OCI-LY3 (cell line): Measurements from ENCODE around the gene MYO16.

ENCODE experiments used
- H2AFZ ChIP-seq: fragments of 200-600, 300-600 bp; shearing (Covaris generic); 2 replicates; pipeline ENCODE4 v1.6.0; 2014; ENCODE audit warnings: antibody characterized with exemption, low read depth, low read length
- H3K27ac ChIP-seq: fragments of 200-600, 300-600 bp; sonication (generic); 2 replicates; pipeline ENCODE4 v1.5.1; 2014; ENCODE audit warnings: mild to moderate bottlenecking, low read length, moderate library complexity, mixed read lengths
- H3K27me3 ChIP-seq: fragments of 200-600, 300-600 bp; sonication (generic); 2 replicates; pipeline ENCODE4 v1.6.1; 2014; ENCODE audit warnings: low read depth, low read length, mixed read lengths
- H3K36me3 ChIP-seq: fragments of 200-600, 300-600 bp; sonication (generic); replicated peaks from 2 replicates; pipeline ENCODE3; 2014; ENCODE audit warnings: low read depth, low read length, mixed read lengths
- H3K4me1 ChIP-seq: fragments of 300-600, 200-600 bp; sonication (generic); 2 replicates; pipeline ENCODE4 v1.6.1; 2014; ENCODE audit warnings: low read length, mixed read lengths
- H3K4me2 ChIP-seq: fragments of 200-600, 300-600 bp; sonication (generic); 2 replicates; pipeline ENCODE4 v1.6.1; 2014; ENCODE audit warnings: low read length, mixed read lengths
- H3K4me3 ChIP-seq: fragments of 300-600, 200-600 bp; sonication (generic); 2 replicates; pipeline ENCODE4 v1.5.1; 2014; ENCODE audit warnings: antibody characterized with exemption, mild to moderate bottlenecking, low read length, moderate library complexity
- H3K79me2 ChIP-seq: fragments of 300-600, 200-600 bp; shearing (Covaris generic); 2 replicates; pipeline ENCODE4 v1.6.1; 2014; ENCODE audit warnings: mild to moderate bottlenecking, low read length, mixed read lengths
- H3K9ac ChIP-seq: fragments of 300-600, 200-600 bp; shearing (Covaris generic); 2 replicates; pipeline ENCODE4 v1.6.0; 2014; ENCODE audit warnings: mild to moderate bottlenecking, low read length, moderate library complexity
- H3K9me3 ChIP-seq: fragments of 200-600, 300-600 bp; shearing (Covaris generic); 2 replicates; pipeline ENCODE4 v1.6.1; 2014; ENCODE audit warnings: low read length, mixed read lengths; ENCODE audit not compliant: insufficient read depth
- H4K20me1 ChIP-seq: fragments of 200-600, 300-600 bp; sonication (generic); 2 replicates; pipeline ENCODE4 v1.6.1; 2016; ENCODE audit warnings: low read length, mixed read lengths; ENCODE audit not compliant: insufficient read depth
- EZH2phosphoT487 ChIP-seq: fragments of 200-600 bp; shearing (Covaris generic); IDR thresholded peaks from 2 replicates; pipeline ENCODE4 v1.6.1; 2018; ENCODE audit warnings: antibody characterized with exemption, mixed run types, low read depth
- TF ChIP-seq, protein P1 (sequence below): fragments of 200-600, 300-600 bp; sonication (generic); IDR thresholded peaks from 2 replicates; pipeline ENCODE4 v1.5.1; 2014; ENCODE audit warnings: antibody characterized with exemption, low read length, low read depth

MYO16 gene

DNA sequence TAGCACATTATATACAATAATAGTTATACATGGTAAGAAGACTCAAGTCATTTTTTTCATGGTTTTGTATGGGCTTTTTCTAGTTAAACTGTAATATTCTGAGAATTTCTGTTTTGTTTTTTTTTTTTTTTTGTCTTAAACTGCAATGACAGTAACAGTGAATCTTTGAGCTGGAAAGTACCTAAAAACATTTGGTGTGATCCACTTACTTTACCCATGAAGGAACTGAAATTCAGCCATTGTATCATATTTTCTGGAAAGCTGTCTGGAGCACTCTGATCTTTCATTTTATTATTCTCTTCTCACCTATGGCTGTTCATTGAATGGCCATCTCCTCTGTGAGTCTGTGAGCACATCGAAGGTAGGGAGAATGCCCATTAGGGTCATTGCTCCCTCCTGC lies 37.8 kb downstream of the MYO16 start:
- TF ChIP-seq, protein P1, sequence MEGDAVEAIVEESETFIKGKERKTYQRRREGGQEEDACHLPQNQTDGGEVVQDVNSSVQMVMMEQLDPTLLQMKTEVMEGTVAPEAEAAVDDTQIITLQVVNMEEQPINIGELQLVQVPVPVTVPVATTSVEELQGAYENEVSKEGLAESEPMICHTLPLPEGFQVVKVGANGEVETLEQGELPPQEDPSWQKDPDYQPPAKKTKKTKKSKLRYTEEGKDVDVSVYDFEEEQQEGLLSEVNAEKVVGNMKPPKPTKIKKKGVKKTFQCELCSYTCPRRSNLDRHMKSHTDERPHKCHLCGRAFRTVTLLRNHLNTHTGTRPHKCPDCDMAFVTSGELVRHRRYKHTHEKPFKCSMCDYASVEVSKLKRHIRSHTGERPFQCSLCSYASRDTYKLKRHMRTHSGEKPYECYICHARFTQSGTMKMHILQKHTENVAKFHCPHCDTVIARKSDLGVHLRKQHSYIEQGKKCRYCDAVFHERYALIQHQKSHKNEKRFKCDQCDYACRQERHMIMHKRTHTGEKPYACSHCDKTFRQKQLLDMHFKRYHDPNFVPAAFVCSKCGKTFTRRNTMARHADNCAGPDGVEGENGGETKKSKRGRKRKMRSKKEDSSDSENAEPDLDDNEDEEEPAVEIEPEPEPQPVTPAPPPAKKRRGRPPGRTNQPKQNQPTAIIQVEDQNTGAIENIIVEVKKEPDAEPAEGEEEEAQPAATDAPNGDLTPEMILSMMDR = no peak
- no peak for TF ChIP-seq EZH2phosphoT487
- no peaks in the 10 kb centered on the region for H4K20me1 ChIP-seq
- H2AFZ ChIP-seq = no peak overlapping the region
- H3K9ac ChIP-seq = no peak overlapping the region
- no peaks in the 10 kb centered on the region for H3K27me3 ChIP-seq
- no peaks in the 10 kb centered on the region for H3K4me1 ChIP-seq
- H3K4me2 ChIP-seq = no peak overlapping the region
- H3K27ac ChIP-seq = no peak overlapping the region
- H3K36me3 ChIP-seq = no peaks in the 10 kb centered on the region
- no peaks in the 10 kb centered on the region for H3K9me3 ChIP-seq
- no peak overlapping the region for H3K4me3 ChIP-seq
- H3K79me2 ChIP-seq = no peaks in the 10 kb centered on the region

DNA sequence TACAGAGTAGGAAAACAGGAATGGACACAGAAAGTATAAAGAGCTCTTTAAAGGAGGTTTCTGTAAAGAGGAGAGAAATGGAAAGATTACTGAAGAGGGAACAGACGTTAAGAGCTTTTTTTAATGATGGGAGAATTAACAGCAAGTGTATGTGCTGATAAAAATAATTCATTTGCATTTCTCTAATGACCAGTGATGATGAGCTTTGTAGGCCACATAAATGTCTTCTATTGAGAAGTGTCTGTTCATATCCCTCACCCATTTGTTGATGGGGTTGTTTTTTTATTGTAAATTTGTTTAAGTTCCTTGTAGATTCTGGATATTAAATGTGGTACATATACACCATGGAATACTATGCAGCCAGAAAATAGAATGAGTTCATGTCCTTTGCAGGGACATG lies 40.0 kb downstream of the MYO16 start:
- no peaks in the 10 kb centered on the region for H3K4me1 ChIP-seq
- no peak overlapping the region for H2AFZ ChIP-seq
- no peak overlapping the region for H3K9ac ChIP-seq
- H3K4me3 ChIP-seq = no peak overlapping the region
- TF ChIP-seq, protein P1 = no peak
- no peak for TF ChIP-seq EZH2phosphoT487
- H3K36me3 ChIP-seq = no peaks in the 10 kb centered on the region
- no peak overlapping the region for H3K4me2 ChIP-seq
- H3K27me3 ChIP-seq = no peaks in the 10 kb centered on the region
- no peaks in the 10 kb centered on the region for H4K20me1 ChIP-seq
- no peak overlapping the region for H3K27ac ChIP-seq
- H3K9me3 ChIP-seq = no peaks in the 10 kb centered on the region
- no peaks in the 10 kb centered on the region for H3K79me2 ChIP-seq

DNA sequence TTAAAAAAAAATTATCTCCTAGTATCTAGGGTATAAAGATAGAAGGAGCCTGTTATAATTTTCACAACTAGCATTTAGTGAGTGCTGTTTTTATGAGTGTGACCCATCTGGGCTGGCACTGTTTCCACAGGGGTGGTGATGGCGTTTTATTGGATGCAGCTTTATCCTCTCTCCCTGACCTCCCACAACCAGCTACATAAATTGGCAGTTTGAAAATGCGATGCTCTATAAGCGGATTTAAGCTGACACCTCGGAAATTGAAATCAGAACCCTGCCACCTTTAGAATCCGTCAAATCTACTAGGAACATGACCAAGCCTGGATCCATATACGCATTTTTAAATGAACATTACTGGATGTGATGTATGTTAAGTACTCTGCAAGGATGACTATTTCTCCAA lies 44.9 kb downstream of the MYO16 start:
- no peak overlapping the region for H3K4me3 ChIP-seq
- H3K4me1 ChIP-seq = no peaks in the 10 kb centered on the region
- H3K9me3 ChIP-seq = no peaks in the 10 kb centered on the region
- TF ChIP-seq, protein P1 = no peak
- no peak overlapping the region for H3K27ac ChIP-seq
- no peaks in the 10 kb centered on the region for H3K36me3 ChIP-seq
- no peak overlapping the region for H3K9ac ChIP-seq
- H4K20me1 ChIP-seq = no peaks in the 10 kb centered on the region
- no peaks in the 10 kb centered on the region for H3K27me3 ChIP-seq
- H2AFZ ChIP-seq = no peak overlapping the region
- H3K79me2 ChIP-seq = no peaks in the 10 kb centered on the region
- no peak overlapping the region for H3K4me2 ChIP-seq

DNA sequence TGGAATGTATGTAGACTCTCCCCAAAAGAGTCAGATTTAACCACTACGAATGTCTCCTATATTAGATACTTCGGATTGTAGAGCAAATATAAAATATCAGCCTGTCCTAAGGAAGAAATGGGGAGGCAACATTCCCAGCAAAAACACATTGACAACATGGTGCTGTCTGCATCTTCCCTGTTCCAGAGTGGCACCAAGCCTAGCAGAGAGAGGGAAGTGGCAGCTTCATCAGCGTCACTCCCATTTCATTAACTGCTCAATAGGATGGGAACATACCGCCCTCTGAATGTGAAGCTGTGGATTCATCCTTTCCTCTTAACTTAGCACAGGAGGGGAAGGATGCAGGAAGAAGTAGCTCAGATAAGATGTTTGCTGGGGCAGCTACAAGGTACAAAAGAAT lies 45.4 kb downstream of the MYO16 start:
- H3K36me3 ChIP-seq = no peaks in the 10 kb centered on the region
- no peak overlapping the region for H2AFZ ChIP-seq

More for the DNA sequence above, 45.4 kb downstream of the MYO16 start:
- H3K4me2 ChIP-seq = no peak overlapping the region
- no peak overlapping the region for H3K9ac ChIP-seq
- TF ChIP-seq, protein P1 = no peak
- no peak for TF ChIP-seq EZH2phosphoT487
- no peak overlapping the region for H3K27ac ChIP-seq
- H3K4me3 ChIP-seq = no peak overlapping the region
- no peaks in the 10 kb centered on the region for H3K27me3 ChIP-seq
- H3K4me1 ChIP-seq = no peaks in the 10 kb centered on the region
- H3K79me2 ChIP-seq = no peaks in the 10 kb centered on the region
- H3K9me3 ChIP-seq = no peaks in the 10 kb centered on the region
- H4K20me1 ChIP-seq = no peaks in the 10 kb centered on the region
